Cardiac septum (tissue), 1 donor: Measurements from ENCODE around the gene KANK4. TPM values are rescaled to one million over a fixed set of nuclear protein-coding genes. Genes with fewer than 3 reads are reported as not detected.

ENCODE experiments used
- total RNA-seq: library from RNA; stranded (reverse); fragmentation: NEBNext Ultra II Directional; extraction: Animal tissue kit (Norgen Biotek cat#: 25700); gene quantifications from one replicate; pipeline ENCODE4 v1.2.1, GENCODE V29; 2021
- donor health status: DM: no; HTN: no; CAD: no.

KANK4 gene
- total RNA-seq, 1 donor from 2014 or later = 0.16 TPM

Other genes starting within 250 kb of the KANK4 start
- 0.67 TPM for gene L1TD1, start 124.6 kb downstream of the KANK4 start, total RNA-seq
- 15.0 TPM for gene USP1, start 117.6 kb upstream of the KANK4 start, total RNA-seq